Esophagus squamous epithelium (tissue), 4 donors: ENCODE results near the gene IFRD2.

ENCODE experiments used
- POLR2A ChIP-seq, 4 donors: fragments of 450-650 bp; IDR thresholded peaks; one replicate each; pipeline ENCODE4 v1.6.1; 2017; ENCODE audit warnings: antibody characterized with exemption in 4 of 4, mild to moderate bottlenecking in 4 of 4, moderate library complexity in 3 of 4
- TF ChIP-seq, protein P1 (sequence below), 6 experiments: fragments of 450-650 bp in 4 of 6; fragments of 200-600 bp in 2 of 6; sonication (generic) in 2 of 6; IDR thresholded peaks; one replicate each; pipeline ENCODE4 v1.5.1; 2016 to 2019; ENCODE audit warnings: antibody characterized with exemption in 6 of 6, mild to moderate bottlenecking in 4 of 6, moderate library complexity in 4 of 6

- TF ChIP-seq, protein P1, sequence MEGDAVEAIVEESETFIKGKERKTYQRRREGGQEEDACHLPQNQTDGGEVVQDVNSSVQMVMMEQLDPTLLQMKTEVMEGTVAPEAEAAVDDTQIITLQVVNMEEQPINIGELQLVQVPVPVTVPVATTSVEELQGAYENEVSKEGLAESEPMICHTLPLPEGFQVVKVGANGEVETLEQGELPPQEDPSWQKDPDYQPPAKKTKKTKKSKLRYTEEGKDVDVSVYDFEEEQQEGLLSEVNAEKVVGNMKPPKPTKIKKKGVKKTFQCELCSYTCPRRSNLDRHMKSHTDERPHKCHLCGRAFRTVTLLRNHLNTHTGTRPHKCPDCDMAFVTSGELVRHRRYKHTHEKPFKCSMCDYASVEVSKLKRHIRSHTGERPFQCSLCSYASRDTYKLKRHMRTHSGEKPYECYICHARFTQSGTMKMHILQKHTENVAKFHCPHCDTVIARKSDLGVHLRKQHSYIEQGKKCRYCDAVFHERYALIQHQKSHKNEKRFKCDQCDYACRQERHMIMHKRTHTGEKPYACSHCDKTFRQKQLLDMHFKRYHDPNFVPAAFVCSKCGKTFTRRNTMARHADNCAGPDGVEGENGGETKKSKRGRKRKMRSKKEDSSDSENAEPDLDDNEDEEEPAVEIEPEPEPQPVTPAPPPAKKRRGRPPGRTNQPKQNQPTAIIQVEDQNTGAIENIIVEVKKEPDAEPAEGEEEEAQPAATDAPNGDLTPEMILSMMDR (IDR thresholded peaks at IDR 0.05), result no peak
- no peak for TF ChIP-seq POLR2A (IDR thresholded peaks at IDR 0.05)
Measured at GRCh38 chr3:50287262-50287661, 5.0 kb downstream of the IFRD2 start.
